Activated CD8-positive, alpha-beta memory T cell treated with anti-CD3 and anti-CD28 coated beads, Interleukin-2, amount 50 U/mL, for 24 hours (primary cell): ENCODE results near the gene DIPK2B.

Experiments
- DNase-seq: peaks from one replicate; pipeline ENCODE4 v3.0.0-alpha.2; 2020; ENCODE audit errors: extremely low read depth

DIPK2B gene

DNA sequence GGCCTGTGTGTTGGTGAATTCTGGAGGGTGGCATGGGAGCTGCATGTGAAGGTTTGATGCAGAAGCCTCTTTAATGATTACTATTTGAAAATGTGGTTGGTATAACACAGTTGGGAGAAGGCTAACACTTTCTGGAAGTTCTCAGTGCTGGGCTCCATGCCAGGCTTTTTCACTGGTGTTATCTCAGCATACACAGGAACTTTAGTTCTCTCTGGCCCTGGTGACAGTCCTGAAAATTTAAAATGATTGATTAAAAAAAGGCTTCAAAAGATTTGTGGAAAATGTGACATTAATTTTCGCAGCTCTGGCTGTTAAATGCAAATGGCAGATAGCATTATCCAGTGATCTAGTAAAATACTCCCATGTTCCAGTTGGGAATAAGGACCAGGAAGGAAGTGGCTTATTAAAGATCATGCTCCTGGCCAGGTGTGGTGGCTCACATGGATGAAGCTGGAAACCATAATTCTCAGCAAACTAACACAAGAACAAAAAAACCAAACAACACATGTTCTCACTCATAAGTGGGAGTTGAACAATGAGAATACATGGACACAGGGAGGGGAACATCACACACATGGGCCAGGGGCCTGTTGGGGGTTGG, 36.6 kb downstream of the DIPK2B start:
- no peak for DNase-seq

GRCh38 chrX:45157647-45158046, 43.0 kb downstream of the DIPK2B start:
- no peak for DNase-seq

GRCh38 chrX:45154462-45154861, 46.2 kb downstream of the DIPK2B start:
- DNase-seq, result no peak

- DNase-seq, result no peak
Measured at GRCh38 chrX:45154033-45154360, 46.7 kb downstream of the DIPK2B start.
